SK-N-SH (cell line): ENCODE measurements around the gene POMZP3.
"Not testable (repeated sequence)": the region's sequence is repeated elsewhere in the genome, so short reads cannot be mapped to it uniquely, and the experiment has no call there.

Experiments used
- EP300 ChIP-seq, 2 experiments: IDR thresholded peaks; 2 replicates each; pipeline versions ENCODE4 v1.4.0 to v1.6.1; 2012; ENCODE audit warnings: borderline replicate concordance in 1 of 2, low read depth in 1 of 2, low read length in 1 of 2
- EZH2phosphoT487 ChIP-seq: fragments of 200-600 bp; sonication (generic); IDR thresholded peaks from 2 replicates; pipeline ENCODE4 v1.6.1; 2017; ENCODE audit warnings: low read depth, mixed run types, mild to moderate bottlenecking, antibody characterized with exemption, moderate library complexity, borderline replicate concordance
- FOXM1 ChIP-seq: IDR thresholded peaks from 2 replicates; pipeline ENCODE4 v1.4.0; 2012; ENCODE audit warnings: low read depth, mild to moderate bottlenecking
- GATA2 ChIP-seq: sonication (generic); formaldehyde crosslinking; IDR thresholded peaks from 2 replicates; pipeline ENCODE4 v1.5.0; 2020; ENCODE audit warnings: mild to moderate bottlenecking, missing genetic modification reagents
- POLR2AphosphoS5 ChIP-seq: IDR thresholded peaks from 2 replicates; pipeline ENCODE4 v1.6.1; 2012; ENCODE audit warnings: low read depth, low read length
- RAD21 ChIP-seq: IDR thresholded peaks from 2 replicates; pipeline ENCODE4 v1.6.1; 2012; ENCODE audit warnings: mild to moderate bottlenecking, low read length
- RCOR1 ChIP-seq: fragments of 150-350 bp; IDR thresholded peaks from 2 replicates; pipeline ENCODE4 v1.6.1; 2017; ENCODE audit warnings: antibody characterized with exemption, low read length
- RXRA ChIP-seq: IDR thresholded peaks from 2 replicates; pipeline ENCODE4 v1.4.0; 2012; ENCODE audit warnings: low read depth, mild to moderate bottlenecking, borderline replicate concordance
- TF ChIP-seq, protein P1 (sequence below): fragments of 200-600 bp; sonication (generic); IDR thresholded peaks from 2 replicates; pipeline ENCODE4 v1.6.1; 2017; ENCODE audit warnings: antibody characterized with exemption, mild to moderate bottlenecking, moderate library complexity
- TF ChIP-seq, protein P2 (sequence below): fragments of 150-350 bp; IDR thresholded peaks from 2 replicates; pipeline ENCODE4 v1.6.1; 2017; ENCODE audit warnings: antibody characterized with exemption, low read length, low read depth, borderline replicate concordance
- TF ChIP-seq, protein P3 (sequence below): IDR thresholded peaks from 2 replicates; pipeline ENCODE4; 2012
- TF ChIP-seq, protein P4 (sequence below): IDR thresholded peaks from 2 replicates; pipeline ENCODE4 v1.4.0; 2012; ENCODE audit warnings: low read depth

DNA sequence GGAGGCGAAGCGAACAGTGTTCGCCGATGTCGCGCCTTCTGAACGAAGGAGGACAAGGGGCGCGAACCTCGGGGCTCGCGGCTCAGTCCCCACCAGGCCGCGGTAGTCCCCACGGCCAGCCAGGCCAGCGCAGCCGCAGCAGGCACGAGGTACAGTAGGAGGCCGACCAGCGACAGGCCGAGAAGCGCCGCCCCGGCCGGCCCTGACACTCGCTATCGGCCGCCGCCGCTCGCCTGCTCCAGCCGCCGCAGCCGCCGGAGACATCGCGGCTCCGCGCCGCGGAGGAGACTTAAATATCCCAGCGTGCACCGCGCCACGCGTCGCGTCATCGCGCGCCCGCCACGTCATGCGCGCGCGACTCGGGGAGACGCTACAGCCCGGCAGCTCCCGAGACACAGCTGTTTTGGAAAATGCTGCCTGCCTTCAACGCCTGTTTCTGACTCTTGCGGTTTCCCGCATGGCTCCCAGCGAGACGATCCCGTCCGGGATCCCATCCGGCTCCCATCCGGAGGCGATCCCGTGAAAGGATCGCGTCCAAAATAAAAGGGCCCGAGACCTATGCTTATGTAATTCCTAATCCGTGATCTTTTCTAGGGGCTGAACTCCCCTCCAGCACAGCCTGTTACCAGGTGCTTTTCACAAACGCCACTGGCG, at the start of gene POMZP3:
- TF ChIP-seq FOXM1; RCOR1; RAD21; EZH2phosphoT487; RXRA; EP300 (IDR thresholded peaks at IDR 0.05; ENCODE audit: borderline replicate concordance in 1 of 2, low read depth in 1 of 2, low read length in 1 of 2); GATA2 (CRISPR knock-in tag): not testable (repeated sequence)
- 0 out of 2 replicates have a peak, but pooled peaks have one; percentile 15 for TF ChIP-seq POLR2AphosphoS5
- TF ChIP-seq, protein P1, sequence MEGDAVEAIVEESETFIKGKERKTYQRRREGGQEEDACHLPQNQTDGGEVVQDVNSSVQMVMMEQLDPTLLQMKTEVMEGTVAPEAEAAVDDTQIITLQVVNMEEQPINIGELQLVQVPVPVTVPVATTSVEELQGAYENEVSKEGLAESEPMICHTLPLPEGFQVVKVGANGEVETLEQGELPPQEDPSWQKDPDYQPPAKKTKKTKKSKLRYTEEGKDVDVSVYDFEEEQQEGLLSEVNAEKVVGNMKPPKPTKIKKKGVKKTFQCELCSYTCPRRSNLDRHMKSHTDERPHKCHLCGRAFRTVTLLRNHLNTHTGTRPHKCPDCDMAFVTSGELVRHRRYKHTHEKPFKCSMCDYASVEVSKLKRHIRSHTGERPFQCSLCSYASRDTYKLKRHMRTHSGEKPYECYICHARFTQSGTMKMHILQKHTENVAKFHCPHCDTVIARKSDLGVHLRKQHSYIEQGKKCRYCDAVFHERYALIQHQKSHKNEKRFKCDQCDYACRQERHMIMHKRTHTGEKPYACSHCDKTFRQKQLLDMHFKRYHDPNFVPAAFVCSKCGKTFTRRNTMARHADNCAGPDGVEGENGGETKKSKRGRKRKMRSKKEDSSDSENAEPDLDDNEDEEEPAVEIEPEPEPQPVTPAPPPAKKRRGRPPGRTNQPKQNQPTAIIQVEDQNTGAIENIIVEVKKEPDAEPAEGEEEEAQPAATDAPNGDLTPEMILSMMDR, result not testable (repeated sequence)
- TF ChIP-seq, protein P2, sequence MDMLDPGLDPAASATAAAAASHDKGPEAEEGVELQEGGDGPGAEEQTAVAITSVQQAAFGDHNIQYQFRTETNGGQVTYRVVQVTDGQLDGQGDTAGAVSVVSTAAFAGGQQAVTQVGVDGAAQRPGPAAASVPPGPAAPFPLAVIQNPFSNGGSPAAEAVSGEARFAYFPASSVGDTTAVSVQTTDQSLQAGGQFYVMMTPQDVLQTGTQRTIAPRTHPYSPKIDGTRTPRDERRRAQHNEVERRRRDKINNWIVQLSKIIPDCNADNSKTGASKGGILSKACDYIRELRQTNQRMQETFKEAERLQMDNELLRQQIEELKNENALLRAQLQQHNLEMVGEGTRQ, result not testable (repeated sequence)
- TF ChIP-seq, protein P3, sequence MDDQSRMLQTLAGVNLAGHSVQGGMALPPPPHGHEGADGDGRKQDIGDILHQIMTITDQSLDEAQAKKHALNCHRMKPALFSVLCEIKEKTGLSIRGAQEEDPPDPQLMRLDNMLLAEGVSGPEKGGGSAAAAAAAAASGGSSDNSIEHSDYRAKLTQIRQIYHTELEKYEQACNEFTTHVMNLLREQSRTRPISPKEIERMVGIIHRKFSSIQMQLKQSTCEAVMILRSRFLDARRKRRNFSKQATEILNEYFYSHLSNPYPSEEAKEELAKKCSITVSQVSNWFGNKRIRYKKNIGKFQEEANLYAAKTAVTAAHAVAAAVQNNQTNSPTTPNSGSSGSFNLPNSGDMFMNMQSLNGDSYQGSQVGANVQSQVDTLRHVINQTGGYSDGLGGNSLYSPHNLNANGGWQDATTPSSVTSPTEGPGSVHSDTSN, result not testable (repeated sequence)
- TF ChIP-seq, protein P4, sequence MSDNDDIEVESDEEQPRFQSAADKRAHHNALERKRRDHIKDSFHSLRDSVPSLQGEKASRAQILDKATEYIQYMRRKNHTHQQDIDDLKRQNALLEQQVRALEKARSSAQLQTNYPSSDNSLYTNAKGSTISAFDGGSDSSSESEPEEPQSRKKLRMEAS, result not testable (repeated sequence)
